Astrocyte (in vitro differentiated cells and primary cell): Measurements from ENCODE around the gene UTF1. TPM values are rescaled to one million over a fixed set of nuclear protein-coding genes. Genes with fewer than 3 reads are reported as not detected.
"Not testable (repeated sequence)": the region's sequence is repeated elsewhere in the genome, so short reads cannot be mapped to it uniquely, and the experiment has no call there.

Experiments used
- DNase-seq: peaks from one replicate; pipeline ENCODE4 v3.0.0-alpha.2; 2010; ENCODE audit warnings: low read depth
- FAIRE-seq: peaks from 2 replicates; lab custom pipeline; 2011; peaks lifted over from hg19 to GRCh38; lab: Jason Lieb, UNC
- H2AFZ ChIP-seq: 2 replicates; pipeline ENCODE4 v1.6.0; 2012; ENCODE audit warnings: low read depth, low read length, inconsistent platforms
- H3K27ac ChIP-seq: 2 replicates; pipeline ENCODE4 v1.5.1; 2011; ENCODE audit warnings: low read depth, low read length, inconsistent platforms
- H3K27me3 ChIP-seq: 2 replicates; pipeline ENCODE4 v1.6.0; 2011; ENCODE audit warnings: low read length, inconsistent platforms; ENCODE audit not compliant: insufficient read depth
- H3K36me3 ChIP-seq: 2 replicates; pipeline ENCODE4 v1.5.1; 2011; ENCODE audit warnings: low read length, inconsistent platforms; ENCODE audit not compliant: insufficient read depth
- H3K4me1 ChIP-seq: 2 replicates; pipeline ENCODE4 v1.5.1; 2011; ENCODE audit warnings: low read length, inconsistent platforms; ENCODE audit not compliant: insufficient read depth
- H3K4me2 ChIP-seq: 2 replicates; pipeline ENCODE4 v1.6.0; 2012; ENCODE audit warnings: low read length, inconsistent platforms
- H3K4me3 ChIP-seq: 2 replicates; pipeline ENCODE4 v1.5.1; 2011; ENCODE audit warnings: low read depth, mild to moderate bottlenecking, low read length, inconsistent platforms; ENCODE audit not compliant: insufficient read depth
- H3K79me2 ChIP-seq: 2 replicates; pipeline ENCODE4 v1.6.0; 2012; ENCODE audit warnings: mild to moderate bottlenecking, low read length, inconsistent platforms; ENCODE audit not compliant: insufficient read depth
- H3K9ac ChIP-seq: 2 replicates; pipeline ENCODE4 v1.6.0; 2012; ENCODE audit warnings: mild to moderate bottlenecking, low read length, inconsistent platforms
- H3K9me3 ChIP-seq: 2 replicates; pipeline ENCODE4 v1.5.1; 2012; ENCODE audit warnings: low read depth, mild to moderate bottlenecking, low read length, inconsistent platforms; ENCODE audit not compliant: insufficient read depth
- H4K20me1 ChIP-seq: 2 replicates; pipeline ENCODE4 v1.6.0; 2012; ENCODE audit warnings: low read length, inconsistent platforms; ENCODE audit not compliant: insufficient read depth
- H3K27ac Mint-ChIP-seq: one replicate; pipeline ENCODE4 v1.8.0; 2021; ENCODE audit warnings: mild to moderate bottlenecking, mixed read lengths; ENCODE audit not compliant: unreplicated experiment
- H3K27me3 Mint-ChIP-seq: one replicate; pipeline ENCODE4 v1.8.0; 2021; ENCODE audit warnings: low read depth, mixed read lengths; ENCODE audit not compliant: unreplicated experiment
- H3K36me3 Mint-ChIP-seq: one replicate; pipeline ENCODE4 v1.8.0; 2021; ENCODE audit warnings: low read depth, mixed read lengths; ENCODE audit not compliant: unreplicated experiment
- H3K4me1 Mint-ChIP-seq: one replicate; pipeline ENCODE4 v1.8.0; 2021; ENCODE audit warnings: low read depth, mixed read lengths; ENCODE audit not compliant: unreplicated experiment
- H3K4me3 Mint-ChIP-seq: one replicate; pipeline ENCODE4 v1.8.0; 2021; ENCODE audit warnings: mild to moderate bottlenecking, moderate library complexity, mixed read lengths; ENCODE audit not compliant: unreplicated experiment
- H3K9me3 Mint-ChIP-seq: one replicate; pipeline ENCODE4 v1.8.0; 2021; ENCODE audit warnings: mild to moderate bottlenecking, mixed read lengths; ENCODE audit not compliant: unreplicated experiment
- CTCF ChIP-seq: IDR thresholded peaks from 2 replicates; pipeline ENCODE4 v1.5.1; 2011; ENCODE audit warnings: low read depth, mild to moderate bottlenecking, inconsistent platforms, low read length, moderate library complexity; ENCODE audit not compliant: insufficient read depth
- EZH2 ChIP-seq: IDR thresholded peaks from 2 replicates; pipeline ENCODE4 v1.6.1; 2012; ENCODE audit warnings: mild to moderate bottlenecking, low read length, inconsistent platforms; ENCODE audit not compliant: insufficient read depth
- total RNA-seq: library from RNA; stranded (reverse); gene quantifications from 2 replicates; pipeline ENCODE4 v1.2.1, GENCODE V29; 2021

The UTF1 gene
- total RNA-seq, 1 donor from 2014 or later = 0.18 TPM

- Histone ChIP-seq H3K27ac (no peak overlapping the region), H3K4me1 (no peaks in the 10 kb centered on the region), H3K79me2 (no peaks in the 10 kb centered on the region), H3K9me3 (no peaks in the 10 kb centered on the region), H3K36me3 (no peaks in the 10 kb centered on the region), H4K20me1 (no peaks in the 10 kb centered on the region), H2AFZ (no peak overlapping the region), H3K4me3 (no peak overlapping the region), H3K4me2 (no peak overlapping the region), H3K9ac (no peak overlapping the region), H3K27me3 (peaks cover 2% of the 10 kb centered on the region)
- H3K27me3 Mint-ChIP-seq = peaks cover 46% of the 10 kb centered on the region
- DNase-seq = no peak
- no peak for TF ChIP-seq EZH2
- no peak for TF ChIP-seq CTCF
- no peak for FAIRE-seq
- H3K36me3 Mint-ChIP-seq = no peaks in the 10 kb centered on the region
- H3K27ac Mint-ChIP-seq = no peak overlapping the region
- H3K4me1 Mint-ChIP-seq = peaks cover 5% of the 10 kb centered on the region
- peak overlapping the region; percentile 60 for H3K4me3 Mint-ChIP-seq
- H3K9me3 Mint-ChIP-seq = peaks cover 2% of the 10 kb centered on the region
These were observed 8.7 kb upstream of the UTF1 start for GRCh38 chr10:133221331-133221730.

GRCh38 chr10:133221756-133222155 is 8.3 kb upstream of the UTF1 start:
- not testable (repeated sequence) for H3K27me3 ChIP-seq, H2AFZ ChIP-seq, H4K20me1 ChIP-seq, H3K36me3 Mint-ChIP-seq, DNase-seq, H3K9ac ChIP-seq, FAIRE-seq, H3K9me3 Mint-ChIP-seq, H3K4me1 Mint-ChIP-seq, H3K4me1 ChIP-seq, H3K9me3 ChIP-seq, H3K27ac ChIP-seq, H3K36me3 ChIP-seq, H3K4me2 ChIP-seq, H3K4me3 ChIP-seq, H3K27ac Mint-ChIP-seq, H3K4me3 Mint-ChIP-seq, H3K79me2 ChIP-seq
- H3K27me3 Mint-ChIP-seq = peaks cover 46% of the 10 kb centered on the region

GRCh38 chr10:133224076-133224475 is 5.9 kb upstream of the UTF1 start:
- Mint-ChIP-seq H3K4me1 (peaks cover 5% of the 10 kb centered on the region), H3K9me3 (peaks cover 3% of the 10 kb centered on the region), H3K36me3 (no peaks in the 10 kb centered on the region), H3K27ac (no peak overlapping the region), H3K4me3 (no peak overlapping the region), H3K27me3 (peaks cover 53% of the 10 kb centered on the region)
- DNase-seq (no peak), FAIRE-seq (no peak)
- H3K36me3 ChIP-seq = no peaks in the 10 kb centered on the region
- no peaks in the 10 kb centered on the region for H3K9me3 ChIP-seq
- no peak overlapping the region for H3K9ac ChIP-seq
- no peak overlapping the region for H3K4me2 ChIP-seq
- H3K4me1 ChIP-seq = no peaks in the 10 kb centered on the region
- H3K4me3 ChIP-seq = no peak overlapping the region
- H3K27me3 ChIP-seq = peaks cover 18% of the 10 kb centered on the region
- H3K27ac ChIP-seq = no peak overlapping the region
- H3K79me2 ChIP-seq = no peaks in the 10 kb centered on the region
- TF ChIP-seq EZH2 = no peak
- TF ChIP-seq CTCF = no peak
- no peaks in the 10 kb centered on the region for H4K20me1 ChIP-seq
- no peak overlapping the region for H2AFZ ChIP-seq
